SK-N-SH (cell line): ENCODE measurements around the gene KMT2C. TPM values are rescaled to one million over a fixed set of nuclear protein-coding genes. Genes with fewer than 3 reads are reported as not detected.

Experiments
- CTCF ChIA-PET: fragments of 300-600, 350-600 bp; formaldehyde crosslinking; extraction: SDS; loops from one replicate; lab custom pipeline; 2021; lab: Yijun Ruan, JAX
- POLR2A ChIA-PET: fragments of 350-600 bp; sonication (Branson Sonifier 250); formaldehyde crosslinking; extraction: SDS; loops from one replicate; lab custom pipeline; 2020; ENCODE audit warnings: antibody characterized with exemption, inconsistent platforms; lab: Yijun Ruan, JAX
- DNase-seq: peaks from one replicate; pipeline ENCODE4 v3.0.0; 2012
- H2AFZ ChIP-seq: fragments of 200-600 bp; sonication (generic); 2 replicates; pipeline ENCODE4 v1.8.1; 2016; ENCODE audit warnings: antibody characterized with exemption, mild to moderate bottlenecking, low read depth
- H3F3A ChIP-seq: fragments of 200-600 bp; sonication (generic); replicated peaks from 2 replicates; pipeline ENCODE3; 2016; ENCODE audit warnings: antibody characterized with exemption, mild to moderate bottlenecking; ENCODE audit not compliant: insufficient read depth
- H3K27ac ChIP-seq, 2 experiments: fragments of 200-500 bp in 1 of 2; fragments of 200-600 bp in 1 of 2; sonication (Bioruptor generic) in 1 of 2; sonication (generic), shearing (Covaris generic) in 1 of 2; 2 replicates each; pipeline versions ENCODE4 v1.5.1 to v1.6.1; 2014 to 2016; ENCODE audit warnings: low read depth in 2 of 2, inconsistent platforms in 1 of 2, low read length in 1 of 2, mild to moderate bottlenecking in 1 of 2, mixed read lengths in 1 of 2
- H3K27me3 ChIP-seq: fragments of 200-600 bp; sonication (generic), shearing (Covaris generic); 2 replicates; pipeline ENCODE4 v1.6.1; 2016; ENCODE audit warnings: mixed run types; ENCODE audit not compliant: insufficient read depth
- H3K36me3 ChIP-seq, 2 experiments: fragments of 200-500 bp in 1 of 2; fragments of 200-600 bp in 1 of 2; sonication (Bioruptor generic) in 1 of 2; sonication (generic) in 1 of 2; replicated peaks in 1 of 2; 2 replicates each; pipeline versions ENCODE3 to v1.5.1; 2014 to 2016; ENCODE audit warnings: low read length in 1 of 2, mild to moderate bottlenecking in 1 of 2; ENCODE audit not compliant: insufficient read depth in 2 of 2, control insufficient read depth in 1 of 2
- H3K4me1 ChIP-seq, 2 experiments: fragments of 200-500 bp in 1 of 2; fragments of 200-600 bp in 1 of 2; sonication (Bioruptor generic) in 1 of 2; sonication (generic), shearing (Covaris generic) in 1 of 2; 2 replicates each; pipeline versions ENCODE4 v1.5.1 to v1.6.1; 2014 to 2016; ENCODE audit warnings: low read depth in 1 of 2, low read length in 1 of 2, mixed run types in 1 of 2; ENCODE audit not compliant: insufficient read depth in 2 of 2, control insufficient read depth in 1 of 2
- H3K4me2 ChIP-seq: fragments of 200-600 bp; sonication (generic), shearing (Covaris generic); 2 replicates; pipeline ENCODE4 v1.6.1; 2017; ENCODE audit warnings: mixed run types
- H3K4me3 ChIP-seq, 2 experiments: fragments of 200-500 bp in 1 of 2; fragments of 200-600 bp in 1 of 2; sonication (Bioruptor generic) in 1 of 2; sonication (generic), shearing (Covaris generic) in 1 of 2; 2 replicates each; pipeline versions ENCODE4 v1.5.1 to v1.8.1; 2014 to 2016; ENCODE audit warnings: low read depth in 2 of 2, inconsistent platforms in 1 of 2, low read length in 1 of 2, mild to moderate bottlenecking in 1 of 2, mixed read lengths in 1 of 2, moderate library complexity in 1 of 2
- H3K79me2 ChIP-seq: fragments of 200-600 bp; sonication (generic); 2 replicates; pipeline ENCODE4 v1.8.1; 2017; ENCODE audit warnings: mild to moderate bottlenecking; ENCODE audit not compliant: insufficient read depth
- H3K9ac ChIP-seq: fragments of 200-600 bp; sonication (generic); 2 replicates; pipeline ENCODE4 v1.6.1; 2017; ENCODE audit warnings: mixed run types
- H3K9me2 ChIP-seq: fragments of 200-600 bp; sonication (generic); 2 replicates; pipeline ENCODE4 v1.6.1; 2017; ENCODE audit warnings: mixed run types
- H3K9me3 ChIP-seq: fragments of 200-600 bp; sonication (generic); 2 replicates; pipeline ENCODE4 v1.6.1; 2017; ENCODE audit warnings: mixed run types, mild to moderate bottlenecking, moderate library complexity
- H4K20me1 ChIP-seq: fragments of 200-600 bp; sonication (generic); 2 replicates; pipeline ENCODE4 v1.6.1; 2017; ENCODE audit warnings: mild to moderate bottlenecking, mixed run types; ENCODE audit not compliant: insufficient read depth
- CTCF ChIP-seq: fragments of 200-600 bp; sonication (generic); IDR thresholded peaks from 2 replicates; pipeline ENCODE4 v1.6.1; 2017; ENCODE audit warnings: antibody characterized with exemption, mild to moderate bottlenecking, moderate library complexity
- FOXJ3 ChIP-seq: sonication (generic); formaldehyde crosslinking; IDR thresholded peaks from 2 replicates; pipeline ENCODE4 v1.5.1; 2020; ENCODE audit warnings: mild to moderate bottlenecking, missing genetic modification reagents
- IRF3 ChIP-seq: fragments of 150-350 bp; IDR thresholded peaks from 2 replicates; pipeline ENCODE4 v1.6.1; 2016; ENCODE audit warnings: mild to moderate bottlenecking, low read depth, low read length
- MAX ChIP-seq: IDR thresholded peaks from 2 replicates; pipeline ENCODE4 v1.4.0; 2012; ENCODE audit warnings: low read depth
- MXI1 ChIP-seq: IDR thresholded peaks from 2 replicates; pipeline ENCODE4 v1.6.1; 2012; ENCODE audit warnings: mild to moderate bottlenecking, low read depth, low read length, improper control_type of control experiment
- NRF1 ChIP-seq: IDR thresholded peaks from 2 replicates; pipeline ENCODE4 v1.6.1; 2012; ENCODE audit warnings: low read depth, mild to moderate bottlenecking, low read length
- PBX3 ChIP-seq: IDR thresholded peaks from 2 replicates; pipeline ENCODE4; 2012
- RAD21 ChIP-seq: IDR thresholded peaks from 2 replicates; pipeline ENCODE4 v1.6.1; 2012; ENCODE audit warnings: mild to moderate bottlenecking, low read length
- RXRA ChIP-seq: IDR thresholded peaks from 2 replicates; pipeline ENCODE4 v1.4.0; 2012; ENCODE audit warnings: low read depth, mild to moderate bottlenecking, borderline replicate concordance
- USF1 ChIP-seq: IDR thresholded peaks from 2 replicates; pipeline ENCODE4 v1.4.0; 2012; ENCODE audit warnings: low read depth, borderline replicate concordance
- WGBS: methylation state at CpG from one replicate; pipeline ENCODE4 v1.1.6; 2017; ENCODE audit warnings: low lambda C conversion rate; 5-methylcytosine and 5-hydroxymethylcytosine counted together
- polyA plus RNA-seq, 3 experiments: library from polyadenylated mRNA; depleted of rRNA; stranded (reverse); fragments of >200 nt; gene quantifications; 2 replicates each; pipeline ENCODE4 v1.2.3, GENCODE V29; 2012

KMT2C gene
- polyA plus RNA-seq, 1 of the 3 experiments (the other 2 are of a cell fraction) = 8.0 TPM

- POLR2A ChIA-PET = no interaction called here
Measured at GRCh38 chr7:152095771-152096170, 340.0 kb downstream of the KMT2C start.

More at GRCh38 chr7:152095771-152096170, 340.0 kb downstream of the KMT2C start:
- H3K4me1 ChIP-seq = no peaks in the 10 kb centered on the region
- DNase-seq = no peak
- no peaks in the 10 kb centered on the region for H3K79me2 ChIP-seq
- 93% methylated on average over 1 of the region's 1 CpG for WGBS
- no peak overlapping the region for H3K4me2 ChIP-seq
- TF ChIP-seq RXRA (no peak), NRF1 (no peak), CTCF (no peak), FOXJ3 (CRISPR knock-in tag) (no peak), USF1 (no peak), RAD21 (no peak), MAX (no peak), IRF3 (no peak), PBX3 (no peak), MXI1 (no peak)
- TF ChIP-seq, all 33 proteins: peak for 0
- peaks cover 5% of the 10 kb centered on the region for H3F3A ChIP-seq
- no peak overlapping the region for H3K27ac ChIP-seq
- no peaks in the 10 kb centered on the region for H3K9me3 ChIP-seq
- H3K9ac ChIP-seq = no peak overlapping the region
- H3K36me3 ChIP-seq = peaks cover 5 to 16% of the 10 kb centered on the region in 2 experiments
- CTCF ChIA-PET = interaction anchor here (1.0 to 1.4 kb wide), 4 partner anchors 9 to 22 kb away, joined by 3 to 4 read pairs (median 3); no protein-coding TSS in a partner anchor
- H3K9me2 ChIP-seq = peaks cover 4% of the 10 kb centered on the region; the same call in 1 of the 2 replicates
- H3K4me3 ChIP-seq = no peak overlapping the region
- H2AFZ ChIP-seq = no peak overlapping the region
- no peaks in the 10 kb centered on the region for H4K20me1 ChIP-seq
- no peaks in the 10 kb centered on the region for H3K27me3 ChIP-seq
